ENCODE measurements around the gene GPR149.

GPR149 gene

DNA sequence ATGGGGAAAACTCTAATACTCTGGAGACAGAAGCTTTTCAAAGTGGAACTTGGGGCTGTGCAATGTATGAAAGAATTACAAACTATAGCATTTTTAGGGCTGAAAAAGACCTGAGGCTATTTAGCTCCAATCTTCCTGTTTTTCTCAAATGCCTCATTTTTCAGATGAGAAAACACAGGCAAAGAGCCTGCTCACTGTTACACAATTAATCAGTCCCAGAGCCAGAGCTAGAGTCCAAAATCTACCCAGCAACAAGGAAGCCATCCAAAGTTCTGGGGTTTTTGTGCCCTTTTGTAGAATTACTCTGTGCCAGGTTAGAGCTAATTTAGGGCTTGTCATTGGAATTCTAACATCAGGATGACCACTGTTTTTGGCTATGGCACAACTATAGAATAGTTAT lies 45.5 kb downstream of the GPR149 start:
- ChIA-PET CTCF (no interaction called here), POLR2A (no interaction called here)
- TF ChIP-seq CTCF (IDR thresholded peaks at IDR 0.05; ENCODE audit: insufficient read depth, low read length, missing control alignments), result no peak
- H3K4me3 ChIP-seq (ENCODE audit: low read depth, low read length), result no peak overlapping the region
- DNase-seq (ENCODE audit: low read depth, low spot score), result no peak

DNA sequence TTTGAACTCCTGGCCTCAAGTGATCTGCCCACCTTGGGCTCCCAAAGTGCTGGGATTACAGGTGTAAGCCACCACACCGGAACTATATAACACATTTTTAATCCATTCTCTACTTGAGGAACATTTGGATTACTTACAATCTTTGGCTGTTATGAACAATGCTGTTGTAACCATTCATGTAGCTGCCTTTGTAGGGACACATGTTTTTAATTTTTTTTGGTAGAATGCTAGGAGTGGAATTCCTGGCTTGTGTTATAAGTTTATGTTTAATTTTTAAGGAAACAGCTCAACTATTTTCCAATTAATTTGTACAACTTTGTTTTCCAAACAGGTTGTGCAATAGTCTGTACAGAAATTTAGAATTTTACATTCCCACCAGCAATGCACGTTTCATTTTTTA lies 51.7 kb downstream of the GPR149 start:
- no peak for DNase-seq (ENCODE audit: low read depth, low spot score)
- H3K4me3 ChIP-seq (ENCODE audit: low read depth, low read length), result no peak overlapping the region
- ChIA-PET POLR2A (no interaction called here), CTCF (no interaction called here)
- TF ChIP-seq CTCF (IDR thresholded peaks at IDR 0.05; ENCODE audit: insufficient read depth, low read length, missing control alignments), result no peak

GRCh38 chr3:154367221-154367620 lies 62.8 kb downstream of the GPR149 start:
- POLR2A ChIA-PET, result no interaction called here
- H3K4me3 ChIP-seq (ENCODE audit: low read depth, low read length), result no peak overlapping the region
- TF ChIP-seq CTCF (IDR thresholded peaks at IDR 0.05; ENCODE audit: insufficient read depth, low read length, missing control alignments), result no peak
- no peak for DNase-seq (ENCODE audit: low read depth, low spot score)
- CTCF ChIA-PET, result no interaction called here

DNA sequence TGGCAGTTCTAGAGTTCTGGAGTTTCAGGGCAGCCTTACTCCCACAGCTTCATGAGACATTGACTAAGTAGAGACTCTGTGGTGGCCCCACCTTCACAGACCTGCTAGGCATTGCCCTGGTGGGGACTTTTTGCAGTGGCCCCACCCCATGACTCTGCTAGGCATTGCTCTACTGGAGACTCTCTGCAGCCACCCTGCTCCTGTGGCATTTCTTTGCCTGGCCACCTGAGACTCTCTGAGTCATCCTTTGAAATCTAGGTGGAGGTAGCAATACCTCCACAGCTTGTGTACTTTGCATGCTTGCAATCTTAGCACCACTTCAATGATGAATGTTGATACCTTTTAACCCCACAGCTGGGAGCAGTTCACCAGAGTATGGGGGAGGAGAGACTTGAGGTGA lies 65.1 kb downstream of the GPR149 start:
- ChIA-PET POLR2A (no interaction called here), CTCF (no interaction called here)
- no peak for DNase-seq (ENCODE audit: low read depth, low spot score)
- H3K4me3 ChIP-seq (ENCODE audit: low read depth, low read length), result no peak overlapping the region
- no peak for TF ChIP-seq CTCF (IDR thresholded peaks at IDR 0.05; ENCODE audit: insufficient read depth, low read length, missing control alignments)

DNA sequence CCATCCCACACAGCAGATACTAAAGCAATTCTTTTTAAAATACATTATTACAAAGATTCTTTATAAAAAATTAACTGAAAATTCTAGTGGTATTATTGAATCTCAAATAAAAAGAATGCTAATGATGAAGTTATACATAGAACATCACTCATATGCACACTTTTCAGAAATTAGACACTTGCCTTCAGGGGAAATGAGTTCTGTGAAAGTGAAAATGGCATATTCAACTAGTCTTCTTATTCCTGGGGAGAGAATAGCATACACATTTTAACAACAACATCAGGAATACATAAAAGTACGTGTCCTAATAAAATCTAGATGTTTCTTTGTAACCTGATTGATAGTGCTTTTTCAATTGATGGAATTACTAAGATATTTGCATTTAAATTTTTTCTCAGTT lies 68.9 kb downstream of the GPR149 start:
- no peak for TF ChIP-seq CTCF (IDR thresholded peaks at IDR 0.05; ENCODE audit: insufficient read depth, low read length, missing control alignments)
- CTCF ChIA-PET, result no interaction called here
- H3K4me3 ChIP-seq (ENCODE audit: low read depth, low read length), result no peak overlapping the region
- no peak for DNase-seq (ENCODE audit: low read depth, low spot score)
- POLR2A ChIA-PET, result no interaction called here

DNA sequence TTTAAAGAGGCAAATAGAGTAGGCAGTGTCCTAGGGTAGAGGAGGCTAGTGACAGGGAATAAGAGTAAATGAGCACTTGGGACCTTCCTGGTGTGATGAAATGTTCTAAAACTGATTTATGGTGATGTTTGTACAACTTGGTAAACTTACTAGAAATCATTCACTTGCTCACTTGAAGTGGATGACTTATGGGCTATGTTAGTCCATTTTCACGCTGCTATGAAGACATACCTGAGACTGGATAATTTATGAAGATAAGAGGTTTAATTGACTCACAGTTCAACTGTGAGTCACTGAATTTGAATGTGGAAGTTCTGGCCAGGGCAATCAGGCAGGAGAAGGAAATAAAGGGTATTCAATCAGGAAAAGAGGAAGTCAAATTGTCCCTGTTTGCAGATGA lies 74.0 kb downstream of the GPR149 start:
- ChIA-PET CTCF (no interaction called here), POLR2A (no interaction called here)
- TF ChIP-seq CTCF (IDR thresholded peaks at IDR 0.05; ENCODE audit: insufficient read depth, low read length, missing control alignments), result no peak
- H3K4me3 ChIP-seq (ENCODE audit: low read depth, low read length), result no peak overlapping the region
- DNase-seq (ENCODE audit: low read depth, low spot score), result no peak

Measured in AG04449 (cell line).